AG04450 (cell line): ENCODE data around the gene LENG9. TPM values are rescaled to one million over a fixed set of nuclear protein-coding genes. Genes with fewer than 3 reads are reported as not detected.

Source experiments
- CTCF ChIA-PET: fragments of 300-600, 350-600 bp; formaldehyde crosslinking; extraction: SDS; loops from one replicate; lab custom pipeline; 2022; ENCODE audit warnings: antibody characterized with exemption, inconsistent platforms; lab: Charles Lee
- POLR2A ChIA-PET: fragments of 350-600 bp; formaldehyde crosslinking; extraction: SDS; loops from one replicate; lab custom pipeline; 2021; ENCODE audit warnings: antibody characterized with exemption, inconsistent platforms; lab: Yijun Ruan, JAX
- DNase-seq: peaks from one replicate; pipeline ENCODE4 v3.0.0-alpha.2; 2011; ENCODE audit warnings: low read depth, low spot score
- H3K27ac ChIP-seq: one replicate; pipeline ENCODE4 v1.5.1; 2012; ENCODE audit warnings: low read depth, low read length, control low read depth
- H3K27me3 ChIP-seq: one replicate; pipeline ENCODE4 v1.6.0; 2012; ENCODE audit warnings: low read length; ENCODE audit not compliant: control insufficient read depth, insufficient read depth
- H3K4me3 ChIP-seq: 2 replicates; pipeline ENCODE4 v1.5.1; 2011; ENCODE audit warnings: mild to moderate bottlenecking, low read depth, low read length, control low read depth
- H3K9me3 ChIP-seq: 2 replicates; pipeline ENCODE4 v1.5.1; 2012; ENCODE audit warnings: low read length; ENCODE audit not compliant: control insufficient read depth, insufficient read depth
- CTCF ChIP-seq: IDR thresholded peaks from 2 replicates; pipeline ENCODE4 v1.5.1; 2011; ENCODE audit warnings: low read depth, low read length, control low read depth, inconsistent platforms
- polyA plus RNA-seq: library from polyadenylated mRNA; depleted of rRNA; stranded (reverse); fragments of >200 nt; gene quantifications from 2 replicates; pipeline ENCODE4 v1.2.3, GENCODE V29; 2011

The LENG9 gene
- polyA plus RNA-seq, 1 experiment, result 0.63 TPM

DNA sequence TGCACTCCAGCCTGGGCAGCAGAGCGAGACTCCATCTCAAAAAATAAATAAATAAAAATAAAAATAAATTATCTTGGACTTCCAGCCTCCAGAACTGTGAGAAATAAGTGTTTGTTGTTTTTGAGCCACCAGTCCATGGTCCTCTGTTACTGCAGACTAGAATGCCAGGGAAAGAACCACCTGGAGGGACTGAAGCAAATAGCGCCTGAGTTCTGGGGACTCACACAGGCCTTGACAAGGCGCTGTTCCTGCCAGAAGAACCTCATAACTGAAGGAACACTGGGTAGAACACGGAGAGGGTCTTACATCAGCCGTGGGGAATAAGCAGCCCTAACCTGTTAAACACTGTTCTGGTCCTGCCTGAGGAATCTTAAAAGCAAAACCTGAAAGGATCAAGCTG is 22.9 kb downstream of the LENG9 start:
- CTCF ChIA-PET, result no interaction called here
- Histone ChIP-seq H3K4me3 (no peak overlapping the region), H3K27ac (no peak overlapping the region), H3K27me3 (no peaks in the 10 kb centered on the region), H3K9me3 (no peaks in the 10 kb centered on the region)
- POLR2A ChIA-PET, result no interaction called here
- no peak for TF ChIP-seq CTCF
- no peak for DNase-seq

DNA sequence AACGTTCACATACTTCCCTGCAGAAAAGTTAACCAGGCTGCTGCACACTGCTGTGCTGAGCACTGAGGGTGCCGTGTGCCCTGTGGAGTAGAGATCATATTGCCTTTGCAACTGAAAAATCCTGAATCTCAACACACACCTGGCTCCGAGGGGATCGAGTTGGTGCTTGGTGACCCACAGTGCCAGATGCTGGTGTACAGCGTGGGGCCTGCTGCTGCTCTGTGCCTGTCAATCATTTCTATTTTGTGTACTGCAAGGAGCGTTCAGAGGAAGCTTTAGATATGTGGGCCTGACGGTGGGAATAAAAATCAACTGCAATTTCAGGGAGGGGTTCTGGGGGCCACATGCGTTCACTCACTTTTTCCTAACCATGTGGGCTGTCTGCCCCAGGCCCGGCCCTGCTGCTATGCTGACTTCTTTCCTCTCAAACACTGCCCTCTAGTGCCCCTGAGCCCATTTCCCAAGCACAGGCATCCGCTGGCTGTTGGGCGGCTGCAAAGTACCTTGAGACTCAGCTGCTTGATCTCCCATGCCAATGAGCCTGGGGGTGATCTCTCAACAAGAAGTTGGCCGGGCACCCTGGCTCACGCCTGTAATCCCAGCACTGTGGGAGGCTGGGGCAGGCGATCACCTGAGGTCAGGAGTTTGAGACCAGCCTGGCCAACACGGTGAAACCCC is 24.3 kb downstream of the LENG9 start:
- H3K27me3 ChIP-seq, result no peaks in the 10 kb centered on the region
- peak; percentile 48 for TF ChIP-seq CTCF
- POLR2A ChIA-PET, result interaction anchor here (0.9 to 2.0 kb wide), 2 partner anchors 9 to 28 kb away, joined by 3 to 8 read pairs; partner anchors contain the start of gene LENG8
- CTCF ChIA-PET, result interaction anchor here (0.5 to 2.9 kb wide), 2 partner anchors 9 to 29 kb away, joined by 3 to 17 read pairs; partner anchors contain the start of gene LENG8
- no peak overlapping the region for H3K4me3 ChIP-seq
- no peak for DNase-seq
- H3K27ac ChIP-seq, result no peak overlapping the region
- H3K9me3 ChIP-seq, result no peaks in the 10 kb centered on the region

DNA sequence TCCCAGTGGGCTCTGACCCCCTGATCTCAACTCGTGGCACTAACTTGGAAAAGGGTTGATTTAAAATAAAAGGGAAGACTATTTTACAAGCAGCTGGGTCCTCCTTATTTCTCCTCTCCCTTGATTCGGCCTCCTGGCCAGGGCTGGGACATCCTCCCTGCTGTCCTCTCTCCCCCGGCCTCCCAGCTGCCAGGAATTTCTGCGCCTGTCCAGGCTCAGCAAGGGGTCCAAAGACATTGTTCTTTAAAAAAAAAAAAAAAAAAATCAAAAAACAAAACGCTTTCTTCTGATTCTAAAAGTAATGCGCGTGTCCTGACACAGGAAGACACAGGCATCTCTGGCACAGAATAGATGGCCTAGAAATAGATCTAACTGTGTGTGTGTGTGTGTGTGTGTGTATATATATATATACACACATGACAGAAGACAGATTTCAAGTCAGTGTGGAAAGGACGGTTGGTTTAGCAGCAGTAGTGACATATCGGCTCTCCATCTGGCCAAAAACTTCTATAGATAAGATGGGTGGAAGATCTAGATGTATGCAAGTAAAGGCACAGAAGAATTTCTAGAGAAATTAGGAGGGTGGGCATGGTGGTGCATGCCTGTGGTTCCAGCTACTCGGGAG is 26.8 kb downstream of the LENG9 start:
- Histone ChIP-seq H3K9me3 (no peaks in the 10 kb centered on the region), H3K27me3 (no peaks in the 10 kb centered on the region), H3K27ac (no peak overlapping the region), H3K4me3 (no peak overlapping the region)
- no peak for DNase-seq
- no peak for TF ChIP-seq CTCF
- POLR2A ChIA-PET, result interaction anchor here (2.7 kb wide), 1 partner anchor 12 kb away, joined by 14 read pairs; the partner anchor contains the start of gene LENG8
- CTCF ChIA-PET, result interaction anchor here (2.9 kb wide), 1 partner anchor 11 kb away, joined by 17 read pairs; the partner anchor contains the start of gene LENG8

DNA sequence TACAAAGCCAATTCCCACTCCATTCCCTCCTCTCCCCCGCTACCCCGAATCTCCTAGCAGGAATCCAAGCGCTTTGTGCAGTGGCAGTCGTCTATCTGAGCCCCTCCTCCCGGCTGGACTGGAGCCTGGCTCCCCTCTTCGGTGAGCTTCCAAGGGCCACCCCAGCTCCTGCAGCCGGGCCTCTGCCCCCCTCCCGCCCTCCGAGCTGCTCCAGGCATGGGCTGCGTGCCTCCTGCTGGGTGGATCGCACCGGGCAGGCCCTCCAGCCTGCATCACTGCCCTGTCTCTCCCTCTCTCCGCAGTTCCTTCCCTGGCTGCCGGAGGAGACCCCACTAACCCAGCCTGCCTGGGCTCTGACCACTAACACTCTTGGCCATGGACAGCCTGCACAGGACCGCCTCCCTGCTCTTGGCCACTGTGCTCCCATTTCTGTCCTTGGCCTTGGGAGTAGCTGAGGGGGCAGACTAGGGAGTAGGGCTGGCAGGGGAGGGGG is 27.5 kb downstream of the LENG9 start:
- CTCF ChIA-PET, result no interaction called here
- no peak for DNase-seq
- peak; percentile 20; the same call in 1 of the 2 replicates for TF ChIP-seq CTCF
- H3K4me3 ChIP-seq, result no peak overlapping the region
- H3K27me3 ChIP-seq, result no peaks in the 10 kb centered on the region
- POLR2A ChIA-PET, result interaction anchor here (0.5 to 2.7 kb wide), 2 partner anchors 8 to 12 kb away, joined by 9 to 14 read pairs; partner anchors contain the start of gene LENG8
- no peak overlapping the region for H3K27ac ChIP-seq
- H3K9me3 ChIP-seq, result no peaks in the 10 kb centered on the region

DNA sequence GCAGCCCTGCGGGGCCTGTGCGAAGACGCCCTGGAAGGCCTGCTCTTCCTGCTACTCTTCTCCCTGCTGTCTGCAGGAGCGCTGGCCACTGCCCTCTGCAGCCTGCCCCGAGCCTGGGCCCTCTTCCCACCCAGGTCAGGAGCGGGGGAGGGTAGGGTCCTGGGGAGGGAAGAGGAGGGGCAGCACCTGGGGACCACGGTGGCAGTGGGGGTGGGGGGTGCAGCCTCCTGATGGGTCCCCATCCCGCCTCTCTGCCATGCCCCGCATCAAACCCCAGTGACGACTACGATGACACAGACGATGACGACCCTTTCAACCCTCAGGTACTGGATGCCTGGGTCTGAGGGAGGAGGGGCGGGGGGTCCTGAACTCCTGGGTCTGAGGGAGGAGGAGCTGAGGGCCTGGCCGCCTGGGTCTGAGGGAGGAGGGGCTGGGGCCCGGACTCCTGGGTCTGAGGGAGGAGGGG is 28.0 kb downstream of the LENG9 start:
- DNase-seq, result no peak
- no peak overlapping the region for H3K4me3 ChIP-seq
- no peaks in the 10 kb centered on the region for H3K9me3 ChIP-seq
- H3K27ac ChIP-seq, result no peak overlapping the region
- CTCF ChIA-PET, result no interaction called here
- TF ChIP-seq CTCF, result no peak
- POLR2A ChIA-PET, result interaction anchor here (0.5 to 2.7 kb wide), 2 partner anchors 9 to 13 kb away, joined by 9 to 14 read pairs; partner anchors contain the start of gene LENG8
- H3K27me3 ChIP-seq, result no peaks in the 10 kb centered on the region
